K562 (cell line): ENCODE data around the gene TRIM65. TPM values are rescaled to one million over a fixed set of nuclear protein-coding genes. Genes with fewer than 3 reads are reported as not detected.

Experiments
- ETV5 ChIP-seq: sonication (generic); formaldehyde crosslinking; IDR thresholded peaks from 2 replicates; pipeline ENCODE4 v1.4.0; 2020; ENCODE audit warnings: low read depth, mild to moderate bottlenecking, missing genetic modification reagents
- KDM1A ChIP-seq, 2 experiments: fragments of 450-650 bp; IDR thresholded peaks; 2 replicates each; pipeline ENCODE4 v1.6.1; 2016; ENCODE audit warnings: mild to moderate bottlenecking in 2 of 2
- MCM5 ChIP-seq: fragments of 450-650 bp; IDR thresholded peaks from 2 replicates; pipeline ENCODE4 v1.6.1; 2016; ENCODE audit warnings: low read depth
- MEF2D ChIP-seq: conservative IDR thresholded peaks from 2 replicates; pipeline ENCODE4 v1.6.1; 2016; ENCODE audit warnings: low read depth, missing genetic modification characterization, missing compliant biosample characterization
- MIER1 ChIP-seq: fragments of 450-650 bp; IDR thresholded peaks from 2 replicates; pipeline ENCODE4 v1.6.1; 2016; ENCODE audit warnings: antibody characterized with exemption, mild to moderate bottlenecking, low read depth
- NELFE ChIP-seq: IDR thresholded peaks from 2 replicates; pipeline ENCODE4 v1.6.1; 2011; ENCODE audit warnings: mild to moderate bottlenecking; ENCODE audit not compliant: insufficient read depth, insufficient read length
- NR1H2 ChIP-seq: sonication (generic); formaldehyde crosslinking; IDR thresholded peaks from 2 replicates; pipeline ENCODE4 v1.4.0; 2020; ENCODE audit warnings: mild to moderate bottlenecking, missing genetic modification reagents
- PHF20 ChIP-seq: fragments of 450-650 bp; IDR thresholded peaks from 2 replicates; pipeline ENCODE4 v1.6.1; 2018; ENCODE audit not compliant: partially characterized antibody
- POLR2AphosphoS5 ChIP-seq: IDR thresholded peaks from 2 replicates; pipeline ENCODE4 v1.6.1; 2011; ENCODE audit warnings: mild to moderate bottlenecking, low read depth, low read length, moderate library complexity; ENCODE audit not compliant: control insufficient read depth, insufficient read depth
- RFX1 ChIP-seq: fragments of 450-650 bp; IDR thresholded peaks from 2 replicates; pipeline ENCODE4 v1.6.1; 2016; ENCODE audit warnings: mild to moderate bottlenecking, moderate library complexity
- RNF2 ChIP-seq: sonication (generic); IDR thresholded peaks from 2 replicates; pipeline ENCODE4 v1.6.1; 2016
- YY1 ChIP-seq, 3 experiments: IDR thresholded peaks; 2 replicates each; pipeline ENCODE4 v1.6.1; 2011; ENCODE audit warnings: low read length in 2 of 3, mild to moderate bottlenecking in 2 of 3, moderate library complexity in 2 of 3, borderline replicate concordance in 1 of 3, control low read depth in 1 of 3, low read depth in 1 of 3; ENCODE audit not compliant: insufficient read depth in 3 of 3, insufficient replicate concordance in 2 of 3, control insufficient read depth in 1 of 3, insufficient read length in 1 of 3; ENCODE audit errors: extremely low read depth in 1 of 3
- ZNF140 ChIP-seq: fragments of 250-450 bp; sonication (Bioruptor Pico); IDR thresholded peaks from 2 replicates; pipeline ENCODE4 v1.8.0; 2021; ENCODE audit warnings: moderate library complexity, mild to moderate bottlenecking, inconsistent platforms
- polyA plus RNA-seq, 8 experiments: library from polyadenylated mRNA; depleted of rRNA in 4 of 8; stranded (reverse) in 5 of 8; unstranded in 3 of 8; fragments of >200 nt; fragmentation: Nextera tagmentation in 2 of 8; fragmentation: Illumina TruSeq in 1 of 8; extraction: Ambion mirVana in 2 of 8; extraction: Trizol in 1 of 8; gene quantifications; 2 replicates each; pipeline versions ENCODE4 v1.2.1 to v1.2.3, GENCODE V29; 2011 to 2014; ENCODE audit warnings: inconsistent platforms in 1 of 8, missing spikeins in 1 of 8
- total RNA-seq, 7 experiments: library from RNA; depleted of rRNA in 6 of 7; stranded (reverse); fragments of >200 nt in 6 of 7; fragmentation: Illumina TruSeq in 2 of 7; extraction: Trizol in 2 of 7; gene quantifications; 2 replicates each; pipeline versions ENCODE4 v1.2.1 to v1.2.3, GENCODE V29; 2011 to 2021; ENCODE audit warnings: low replicate concordance in 1 of 7
- TF ChIP-seq, protein P1 (sequence below): IDR thresholded peaks from 2 replicates; pipeline ENCODE4 v1.6.1; 2012; ENCODE audit warnings: low read depth, low read length, improper control_type of control experiment, borderline replicate concordance
- TF ChIP-seq, protein P2 (sequence below): sonication (generic); formaldehyde crosslinking; IDR thresholded peaks from 2 replicates; pipeline ENCODE4 v1.8.0; 2023; ENCODE audit warnings: mild to moderate bottlenecking, missing genetic modification reagents
- TF ChIP-seq, protein P3 (sequence below): fragments of 250-450 bp; sonication (Bioruptor Pico); IDR thresholded peaks from 2 replicates; pipeline ENCODE4 v1.4.0; 2020

TRIM65 gene
- total and polyA plus RNA-seq, 9 of the 15 experiments (the other 6 are each of a cell fraction or from before 2014, with no cell fraction given), result 2.8 to 45.7 (median 22.9) TPM

DNA sequence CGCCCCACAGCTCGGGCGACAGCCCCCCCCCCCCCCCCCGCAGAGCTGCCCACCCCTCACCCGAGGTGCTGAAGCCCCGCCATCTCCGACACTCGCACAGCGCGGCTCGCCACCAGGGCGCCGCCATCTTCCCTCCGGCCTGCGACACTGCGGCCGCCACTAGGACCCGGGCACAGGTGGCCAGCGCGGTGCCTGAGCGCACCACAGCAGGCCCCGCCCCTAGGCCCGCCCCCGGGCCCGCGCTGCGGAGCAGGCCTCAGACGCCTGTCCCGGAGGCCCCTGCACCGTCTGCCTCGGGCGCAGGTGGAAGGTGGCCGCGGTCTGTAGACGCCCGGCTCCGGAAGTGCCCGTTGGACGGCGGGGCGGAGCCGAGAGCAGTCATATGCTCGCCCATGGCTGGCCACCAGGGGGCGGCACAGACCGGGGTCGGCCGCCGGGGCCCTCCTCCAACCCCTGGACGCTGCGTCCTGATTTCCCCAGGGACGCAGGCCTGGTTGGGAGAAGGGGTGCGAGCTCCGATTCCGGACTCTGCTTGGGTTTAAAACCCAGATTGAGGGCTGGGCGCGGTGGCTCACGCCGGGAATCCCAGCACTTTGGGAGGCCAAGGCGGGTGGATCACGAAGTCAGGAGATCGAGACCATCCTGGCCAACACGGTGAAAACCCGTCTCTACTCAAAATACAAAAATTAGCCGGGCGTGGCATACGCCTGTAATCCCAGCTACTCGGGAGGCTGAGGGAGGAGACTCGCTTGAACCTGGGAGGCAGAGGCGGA is 8.2 kb upstream of the TRIM65 start, which contains the start of gene MRPL38 (continued):
- TF ChIP-seq, protein P1, sequence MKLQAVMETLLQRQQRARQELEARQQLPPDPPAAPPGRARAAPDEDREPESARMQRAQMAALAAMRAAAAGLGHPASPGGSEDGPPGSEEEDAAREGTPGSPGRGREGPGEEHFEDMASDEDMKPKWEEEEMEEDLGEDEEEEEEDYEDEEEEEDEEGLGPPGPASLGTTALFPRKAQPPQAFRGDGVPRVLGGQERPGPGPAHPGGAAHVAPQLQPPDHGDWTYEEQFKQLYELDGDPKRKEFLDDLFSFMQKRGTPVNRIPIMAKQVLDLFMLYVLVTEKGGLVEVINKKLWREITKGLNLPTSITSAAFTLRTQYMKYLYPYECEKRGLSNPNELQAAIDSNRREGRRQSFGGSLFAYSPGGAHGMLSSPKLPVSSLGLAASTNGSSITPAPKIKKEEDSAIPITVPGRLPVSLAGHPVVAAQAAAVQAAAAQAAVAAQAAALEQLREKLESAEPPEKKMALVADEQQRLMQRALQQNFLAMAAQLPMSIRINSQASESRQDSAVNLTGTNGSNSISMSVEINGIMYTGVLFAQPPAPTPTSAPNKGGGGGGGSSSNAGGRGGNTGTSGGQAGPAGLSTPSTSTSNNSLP, result no peak
- no peak for TF ChIP-seq RFX1
- peak; percentile 48; the same call in 1 of the 2 replicates for TF ChIP-seq RNF2
- no peak for TF ChIP-seq NELFE
- TF ChIP-seq, protein P2, sequence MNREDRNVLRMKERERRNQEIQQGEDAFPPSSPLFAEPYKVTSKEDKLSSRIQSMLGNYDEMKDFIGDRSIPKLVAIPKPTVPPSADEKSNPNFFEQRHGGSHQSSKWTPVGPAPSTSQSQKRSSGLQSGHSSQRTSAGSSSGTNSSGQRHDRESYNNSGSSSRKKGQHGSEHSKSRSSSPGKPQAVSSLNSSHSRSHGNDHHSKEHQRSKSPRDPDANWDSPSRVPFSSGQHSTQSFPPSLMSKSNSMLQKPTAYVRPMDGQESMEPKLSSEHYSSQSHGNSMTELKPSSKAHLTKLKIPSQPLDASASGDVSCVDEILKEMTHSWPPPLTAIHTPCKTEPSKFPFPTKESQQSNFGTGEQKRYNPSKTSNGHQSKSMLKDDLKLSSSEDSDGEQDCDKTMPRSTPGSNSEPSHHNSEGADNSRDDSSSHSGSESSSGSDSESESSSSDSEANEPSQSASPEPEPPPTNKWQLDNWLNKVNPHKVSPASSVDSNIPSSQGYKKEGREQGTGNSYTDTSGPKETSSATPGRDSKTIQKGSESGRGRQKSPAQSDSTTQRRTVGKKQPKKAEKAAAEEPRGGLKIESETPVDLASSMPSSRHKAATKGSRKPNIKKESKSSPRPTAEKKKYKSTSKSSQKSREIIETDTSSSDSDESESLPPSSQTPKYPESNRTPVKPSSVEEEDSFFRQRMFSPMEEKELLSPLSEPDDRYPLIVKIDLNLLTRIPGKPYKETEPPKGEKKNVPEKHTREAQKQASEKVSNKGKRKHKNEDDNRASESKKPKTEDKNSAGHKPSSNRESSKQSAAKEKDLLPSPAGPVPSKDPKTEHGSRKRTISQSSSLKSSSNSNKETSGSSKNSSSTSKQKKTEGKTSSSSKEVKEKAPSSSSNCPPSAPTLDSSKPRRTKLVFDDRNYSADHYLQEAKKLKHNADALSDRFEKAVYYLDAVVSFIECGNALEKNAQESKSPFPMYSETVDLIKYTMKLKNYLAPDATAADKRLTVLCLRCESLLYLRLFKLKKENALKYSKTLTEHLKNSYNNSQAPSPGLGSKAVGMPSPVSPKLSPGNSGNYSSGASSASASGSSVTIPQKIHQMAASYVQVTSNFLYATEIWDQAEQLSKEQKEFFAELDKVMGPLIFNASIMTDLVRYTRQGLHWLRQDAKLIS (CRISPR knock-in tag), result peak; percentile 98
- no peak for TF ChIP-seq MCM5
- TF ChIP-seq, protein P3, sequence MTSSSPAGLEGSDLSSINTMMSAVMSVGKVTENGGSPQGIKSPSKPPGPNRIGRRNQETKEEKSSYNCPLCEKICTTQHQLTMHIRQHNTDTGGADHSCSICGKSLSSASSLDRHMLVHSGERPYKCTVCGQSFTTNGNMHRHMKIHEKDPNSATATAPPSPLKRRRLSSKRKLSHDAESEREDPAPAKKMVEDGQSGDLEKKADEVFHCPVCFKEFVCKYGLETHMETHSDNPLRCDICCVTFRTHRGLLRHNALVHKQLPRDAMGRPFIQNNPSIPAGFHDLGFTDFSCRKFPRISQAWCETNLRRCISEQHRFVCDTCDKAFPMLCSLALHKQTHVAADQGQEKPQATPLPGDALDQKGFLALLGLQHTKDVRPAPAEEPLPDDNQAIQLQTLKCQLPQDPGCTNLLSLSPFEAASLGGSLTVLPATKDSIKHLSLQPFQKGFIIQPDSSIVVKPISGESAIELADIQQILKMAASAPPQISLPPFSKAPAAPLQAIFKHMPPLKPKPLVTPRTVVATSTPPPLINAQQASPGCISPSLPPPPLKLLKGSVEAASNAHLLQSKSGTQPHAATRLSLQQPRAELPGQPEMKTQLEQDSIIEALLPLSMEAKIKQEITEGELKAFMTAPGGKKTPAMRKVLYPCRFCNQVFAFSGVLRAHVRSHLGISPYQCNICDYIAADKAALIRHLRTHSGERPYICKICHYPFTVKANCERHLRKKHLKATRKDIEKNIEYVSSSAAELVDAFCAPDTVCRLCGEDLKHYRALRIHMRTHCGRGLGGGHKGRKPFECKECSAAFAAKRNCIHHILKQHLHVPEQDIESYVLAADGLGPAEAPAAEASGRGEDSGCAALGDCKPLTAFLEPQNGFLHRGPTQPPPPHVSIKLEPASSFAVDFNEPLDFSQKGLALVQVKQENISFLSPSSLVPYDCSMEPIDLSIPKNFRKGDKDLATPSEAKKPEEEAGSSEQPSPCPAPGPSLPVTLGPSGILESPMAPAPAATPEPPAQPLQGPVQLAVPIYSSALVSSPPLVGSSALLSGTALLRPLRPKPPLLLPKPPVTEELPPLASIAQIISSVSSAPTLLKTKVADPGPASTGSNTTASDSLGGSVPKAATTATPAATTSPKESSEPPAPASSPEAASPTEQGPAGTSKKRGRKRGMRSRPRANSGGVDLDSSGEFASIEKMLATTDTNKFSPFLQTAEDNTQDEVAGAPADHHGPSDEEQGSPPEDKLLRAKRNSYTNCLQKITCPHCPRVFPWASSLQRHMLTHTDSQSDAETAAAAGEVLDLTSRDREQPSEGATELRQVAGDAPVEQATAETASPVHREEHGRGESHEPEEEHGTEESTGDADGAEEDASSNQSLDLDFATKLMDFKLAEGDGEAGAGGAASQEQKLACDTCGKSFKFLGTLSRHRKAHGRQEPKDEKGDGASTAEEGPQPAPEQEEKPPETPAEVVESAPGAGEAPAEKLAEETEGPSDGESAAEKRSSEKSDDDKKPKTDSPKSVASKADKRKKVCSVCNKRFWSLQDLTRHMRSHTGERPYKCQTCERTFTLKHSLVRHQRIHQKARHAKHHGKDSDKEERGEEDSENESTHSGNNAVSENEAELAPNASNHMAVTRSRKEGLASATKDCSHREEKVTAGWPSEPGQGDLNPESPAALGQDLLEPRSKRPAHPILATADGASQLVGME, result 0 out of 2 replicates have a peak, but pooled peaks have one; percentile 34
- no peak for TF ChIP-seq PHF20
- TF ChIP-seq MEF2D (tag), result no peak
- TF ChIP-seq ETV5, result peak; percentile 98
- no peak for TF ChIP-seq ZNF140 (CRISPR knock-in tag)
- peak; percentile 39; the same call in 1 of the 2 replicates for TF ChIP-seq POLR2AphosphoS5
- TF ChIP-seq KDM1A (IDR thresholded peaks at IDR 0.05), result peak; percentile 78 to 81
- TF ChIP-seq MIER1, result no peak
- TF ChIP-seq YY1 (IDR thresholded peaks at IDR 0.05; ENCODE audit: borderline replicate concordance in 1 of 3, control insufficient read depth in 1 of 3, extremely low read depth in 1 of 3, insufficient read depth in 3 of 3, insufficient read length in 1 of 3, insufficient replicate concordance in 2 of 3, low read depth in 1 of 3, low read length in 2 of 3), result peak; percentile 91 to 95 (median 94)
- no peak for TF ChIP-seq NR1H2 (CRISPR knock-in tag)
